HFF-Myc (cell line): ENCODE measurements around the gene EIF4A2.
"Not testable (repeated sequence)": the region's sequence is repeated elsewhere in the genome, so short reads cannot be mapped to it uniquely, and the experiment has no call there.

Experiments
- DNase-seq: peaks from one replicate; pipeline ENCODE4 v3.0.0-alpha.2; 2011; ENCODE audit warnings: low read depth; ENCODE audit errors: extremely low read depth
- H3K4me3 ChIP-seq: replicated peaks from 2 replicates; pipeline ENCODE4 v1.5.1; 2011; ENCODE audit warnings: low read depth, mild to moderate bottlenecking, control low read depth, low read length
- TF ChIP-seq, protein P1 (sequence below): IDR thresholded peaks from 2 replicates; pipeline ENCODE4 v1.5.1; 2012; ENCODE audit warnings: mild to moderate bottlenecking, low read depth, low read length, control low read depth; ENCODE audit errors: missing control alignments

The EIF4A2 gene

GRCh38 chr3:186806089-186807055, 23.0 kb downstream of the EIF4A2 start, which contains the start of gene RFC4:
TSS of gene RFC4 (minus strand) at chr3:186806482. CDS start at chr3:186804713, 1,769 bp downstream.
- TF ChIP-seq, protein P1, sequence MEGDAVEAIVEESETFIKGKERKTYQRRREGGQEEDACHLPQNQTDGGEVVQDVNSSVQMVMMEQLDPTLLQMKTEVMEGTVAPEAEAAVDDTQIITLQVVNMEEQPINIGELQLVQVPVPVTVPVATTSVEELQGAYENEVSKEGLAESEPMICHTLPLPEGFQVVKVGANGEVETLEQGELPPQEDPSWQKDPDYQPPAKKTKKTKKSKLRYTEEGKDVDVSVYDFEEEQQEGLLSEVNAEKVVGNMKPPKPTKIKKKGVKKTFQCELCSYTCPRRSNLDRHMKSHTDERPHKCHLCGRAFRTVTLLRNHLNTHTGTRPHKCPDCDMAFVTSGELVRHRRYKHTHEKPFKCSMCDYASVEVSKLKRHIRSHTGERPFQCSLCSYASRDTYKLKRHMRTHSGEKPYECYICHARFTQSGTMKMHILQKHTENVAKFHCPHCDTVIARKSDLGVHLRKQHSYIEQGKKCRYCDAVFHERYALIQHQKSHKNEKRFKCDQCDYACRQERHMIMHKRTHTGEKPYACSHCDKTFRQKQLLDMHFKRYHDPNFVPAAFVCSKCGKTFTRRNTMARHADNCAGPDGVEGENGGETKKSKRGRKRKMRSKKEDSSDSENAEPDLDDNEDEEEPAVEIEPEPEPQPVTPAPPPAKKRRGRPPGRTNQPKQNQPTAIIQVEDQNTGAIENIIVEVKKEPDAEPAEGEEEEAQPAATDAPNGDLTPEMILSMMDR, result no peak
- peak within 1 kb of the TSS; percentile 73 for H3K4me3 ChIP-seq
- DNase-seq, result no peak

DNA sequence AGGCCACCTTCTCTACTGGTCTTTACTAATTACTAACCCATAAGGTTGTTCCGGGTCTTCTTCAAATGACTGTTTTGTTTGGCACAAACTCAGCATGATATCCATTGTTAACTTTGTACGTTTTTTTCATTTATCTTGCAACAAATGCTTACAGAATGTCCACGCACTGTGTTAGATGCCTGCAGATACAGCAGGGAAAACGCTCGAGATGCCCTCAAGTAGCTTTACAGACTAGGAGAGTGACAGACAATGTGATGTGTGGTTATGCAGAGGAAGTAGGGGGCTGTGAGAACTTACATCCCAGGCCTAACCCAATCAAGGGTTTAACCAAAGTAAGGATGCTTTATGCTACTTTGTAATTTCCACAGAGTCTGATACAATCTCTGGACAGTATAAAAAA, 23.9 kb downstream of the EIF4A2 start:
- H3K4me3 ChIP-seq, result peak overlapping the region; percentile 73
- TF ChIP-seq, protein P1, result no peak
- DNase-seq, result no peak

- DNase-seq, result no peak
- TF ChIP-seq, protein P1, result no peak
- no peak overlapping the region for H3K4me3 ChIP-seq
These were observed 27.1 kb downstream of the EIF4A2 start for GRCh38 chr3:186810336-186810996.

GRCh38 chr3:186811313-186811712, 27.9 kb downstream of the EIF4A2 start:
- not testable (repeated sequence) for DNase-seq, H3K4me3 ChIP-seq

- TF ChIP-seq, protein P1, result no peak
These were observed 30.7 kb downstream of the EIF4A2 start for GRCh38 chr3:186814100-186814499.

GRCh38 chr3:186815435-186815834, 32.1 kb downstream of the EIF4A2 start:
- DNase-seq, result no peak
- H3K4me3 ChIP-seq, result no peak overlapping the region
- TF ChIP-seq, protein P1, result no peak

More at GRCh38 chr3:186814100-186814499, 30.7 kb downstream of the EIF4A2 start:
- no peak for DNase-seq
- no peak overlapping the region for H3K4me3 ChIP-seq

- H3K4me3 ChIP-seq, result no peak overlapping the region
- TF ChIP-seq, protein P1, result no peak
- no peak for DNase-seq
These were observed 35.1 kb downstream of the EIF4A2 start for GRCh38 chr3:186818516-186818915.
